LNCAP (cell line): ENCODE data around the gene NGRN.

Experiments
- CTCF ChIP-seq: fragments of 450-650 bp; IDR thresholded peaks from 2 replicates; pipeline ENCODE4 v1.5.1; 2017; ENCODE audit warnings: mild to moderate bottlenecking

The NGRN gene

GRCh38 chr15:90287101-90287500, 21.6 kb downstream of the NGRN start:
- no peak for TF ChIP-seq CTCF

GRCh38 chr15:90287946-90288345, 22.5 kb downstream of the NGRN start:
- no peak for TF ChIP-seq CTCF

GRCh38 chr15:90291679-90292356, 26.3 kb downstream of the NGRN start:
- no peak for TF ChIP-seq CTCF

- peak; percentile 97 for TF ChIP-seq CTCF
These were observed 27.8 kb downstream of the NGRN start for GRCh38 chr15:90293040-90293810.

- TF ChIP-seq CTCF, result no peak
These were observed 28.7 kb downstream of the NGRN start for GRCh38 chr15:90294159-90294558.

- TF ChIP-seq CTCF, result no peak
These were observed 29.3 kb downstream of the NGRN start for GRCh38 chr15:90294601-90295269.

GRCh38 chr15:90295270-90295648, 29.8 kb downstream of the NGRN start:
- TF ChIP-seq CTCF, result no peak
